ENCODE results near the gene PPP2R5D.

The PPP2R5D gene

GRCh38 chr6:43021270-43022047 lies 37.1 kb downstream of the PPP2R5D start, which contains the start of gene RRP36:
TSS of gene RRP36 (plus strand) at chr6:43021623. CDS start at chr6:43021655, 32 bp downstream.
- in situ Hi-C loops (cut with MboI; ENCODE audit: low pct_unique_long_range_greater_than_20kb, low sequenced_read_pairs, unreplicated experiment): no loop called here
- DNase-seq (ENCODE audit: low spot score): peak; percentile 87
- TF ChIP-seq CTCF (IDR thresholded peaks at IDR 0.05; ENCODE audit: extremely low read depth, insufficient read depth, missing control alignments): no peak

GRCh38 chr6:43024436-43024835 lies 40.1 kb downstream of the PPP2R5D start:
- in situ Hi-C loops (cut with MboI; ENCODE audit: low pct_unique_long_range_greater_than_20kb, low sequenced_read_pairs, unreplicated experiment): no loop called here
- no peak for DNase-seq (ENCODE audit: low spot score)
- TF ChIP-seq CTCF (IDR thresholded peaks at IDR 0.05; ENCODE audit: extremely low read depth, insufficient read depth, missing control alignments): no peak

- no peak for TF ChIP-seq CTCF (IDR thresholded peaks at IDR 0.05; ENCODE audit: extremely low read depth, insufficient read depth, missing control alignments)
- in situ Hi-C loops (cut with MboI; ENCODE audit: low pct_unique_long_range_greater_than_20kb, low sequenced_read_pairs, unreplicated experiment): no loop called here
- no peak for DNase-seq (ENCODE audit: low spot score)
These were observed 42.0 kb downstream of the PPP2R5D start for GRCh38 chr6:43026365-43026764.

GRCh38 chr6:43029120-43029519 lies 44.8 kb downstream of the PPP2R5D start:
- in situ Hi-C loops (cut with MboI; ENCODE audit: low pct_unique_long_range_greater_than_20kb, low sequenced_read_pairs, unreplicated experiment): no loop called here
- TF ChIP-seq CTCF (IDR thresholded peaks at IDR 0.05; ENCODE audit: extremely low read depth, insufficient read depth, missing control alignments): no peak
- DNase-seq (ENCODE audit: low spot score): no peak

- no peak for DNase-seq (ENCODE audit: low spot score)
- in situ Hi-C loops (cut with MboI; ENCODE audit: low pct_unique_long_range_greater_than_20kb, low sequenced_read_pairs, unreplicated experiment): no loop called here
- TF ChIP-seq CTCF (IDR thresholded peaks at IDR 0.05; ENCODE audit: extremely low read depth, insufficient read depth, missing control alignments): no peak
These were observed 48.0 kb downstream of the PPP2R5D start for GRCh38 chr6:43032326-43032725.

- no peak for TF ChIP-seq CTCF (IDR thresholded peaks at IDR 0.05; ENCODE audit: extremely low read depth, insufficient read depth, missing control alignments)
These were observed 49.3 kb downstream of the PPP2R5D start for GRCh38 chr6:43033496-43034189.

More at GRCh38 chr6:43033496-43034189, 49.3 kb downstream of the PPP2R5D start:
- in situ Hi-C loops (cut with MboI; ENCODE audit: low pct_unique_long_range_greater_than_20kb, low sequenced_read_pairs, unreplicated experiment): no loop called here
- DNase-seq (ENCODE audit: low spot score): no peak

All from GM13977 (cell line).